GM12878 (cell line): Measurements from ENCODE around the gene G2E3. TPM values are rescaled to one million over a fixed set of nuclear protein-coding genes. Genes with fewer than 3 reads are reported as not detected.

Source experiments
- ATAC-seq: fragments of 200-7000 bp; cut with Tn5 transposase; 3 replicates; pipeline ENCODE4 v1.9.1; 2020; ENCODE audit warnings: mild to moderate bottlenecking, moderate library complexity
- BruUV-seq: library from RNA; stranded (reverse); fragments of 400-500 nt; replicated peaks from 2 replicates; lab custom pipeline; 2021; lab: Mats Ljungman, UMichigan
- CTCF ChIA-PET: fragments of 300-600 bp; sonication (Branson Sonifier 250); formaldehyde crosslinking; extraction: SDS; loops from one replicate; lab custom pipeline; 2021; ENCODE audit warnings: inconsistent platforms; lab: Yijun Ruan, JAX
- POLR2A ChIA-PET: fragments of 350-600 bp; formaldehyde crosslinking; extraction: SDS; loops from one replicate; lab custom pipeline; 2021; ENCODE audit warnings: inconsistent platforms; lab: Charles Lee
- RAD21 ChIA-PET: fragments of 300-600 bp; sonication (Branson Sonifier 250); formaldehyde crosslinking; loops from one replicate; lab custom pipeline; 2023; ENCODE audit warnings: antibody characterized with exemption; ENCODE audit not compliant: unreplicated experiment; lab: Charles Lee
- SMC1A ChIA-PET: fragments of 300-600 bp; sonication (Branson Sonifier 250); formaldehyde crosslinking; loops from one replicate; lab custom pipeline; 2023; ENCODE audit not compliant: unreplicated experiment, uncharacterized antibody; lab: Charles Lee
- DNase-seq: peaks from one replicate; pipeline ENCODE4 v3.0.0-alpha.2; 2011; ENCODE audit warnings: low read depth, low spot score
- FAIRE-seq: peaks from 3 replicates; lab custom pipeline; 2011; peaks lifted over from hg19 to GRCh38; lab: Jason Lieb, UNC
- H2AFZ ChIP-seq: 2 replicates; pipeline ENCODE4 v1.6.0; 2011; ENCODE audit warnings: low read depth, low read length, control low read depth; ENCODE audit not compliant: control insufficient read depth
- H3K27ac ChIP-seq: 2 replicates; pipeline ENCODE4 v1.5.1; 2011; ENCODE audit warnings: control low read depth; ENCODE audit not compliant: control insufficient read depth, insufficient read depth
- H3K27me3 ChIP-seq, 2 experiments: replicated peaks in 1 of 2; 2 replicates each; pipeline versions ENCODE4 v1.6.0 to v1.6.1; 2011; ENCODE audit warnings: low read length in 1 of 2; ENCODE audit not compliant: control insufficient read depth in 2 of 2, insufficient read depth in 2 of 2
- H3K36me3 ChIP-seq, 2 experiments: 2 replicates each; pipeline ENCODE4 v1.5.1; 2011; ENCODE audit warnings: low read length in 1 of 2; ENCODE audit not compliant: control insufficient read depth in 2 of 2, insufficient read depth in 2 of 2
- H3K4me1 ChIP-seq: 2 replicates; pipeline ENCODE4 v1.6.1; 2011; ENCODE audit warnings: mild to moderate bottlenecking, low read length, moderate library complexity, mixed read lengths; ENCODE audit not compliant: control insufficient read depth, insufficient read depth
- H3K4me2 ChIP-seq: 2 replicates; pipeline ENCODE4 v1.6.0; 2011; ENCODE audit warnings: control low read depth; ENCODE audit not compliant: control insufficient read depth, insufficient read depth
- H3K4me3 ChIP-seq: fragments of 200-600 bp; sonication (generic); 2 replicates; pipeline ENCODE4 v1.5.1; 2016
- H3K79me2 ChIP-seq: 2 replicates; pipeline ENCODE4 v1.6.0; 2011; ENCODE audit warnings: low read length; ENCODE audit not compliant: control insufficient read depth, insufficient read depth
- H3K9ac ChIP-seq: 2 replicates; pipeline ENCODE4 v1.8.0; 2011; ENCODE audit warnings: low read length, control low read depth, mixed read lengths; ENCODE audit not compliant: control insufficient read depth, insufficient read depth
- H3K9me3 ChIP-seq: replicated peaks from 3 replicates; pipeline ENCODE4 v1.5.1; 2011; ENCODE audit warnings: mild to moderate bottlenecking, low read length; ENCODE audit not compliant: control insufficient read depth, insufficient read depth
- H4K20me1 ChIP-seq: 2 replicates; pipeline ENCODE4 v1.6.0; 2011; ENCODE audit not compliant: control insufficient read depth, insufficient read depth
- CREB1 ChIP-seq: IDR thresholded peaks from 2 replicates; pipeline ENCODE4 v1.6.1; 2012; ENCODE audit warnings: low read depth, mild to moderate bottlenecking, inconsistent platforms
- E2F4 ChIP-seq: IDR thresholded peaks from 2 replicates; pipeline ENCODE4 v1.6.1; 2012; ENCODE audit warnings: low read depth, low read length, improper control_type of control experiment
- FOXK2 ChIP-seq: fragments of 450-650 bp; IDR thresholded peaks from 2 replicates; pipeline ENCODE4 v1.6.1; 2017; ENCODE audit warnings: mild to moderate bottlenecking, moderate library complexity
- KAT2A ChIP-seq: conservative IDR thresholded peaks from 2 replicates; pipeline ENCODE4 v1.6.1; 2011; ENCODE audit warnings: low read depth, low read length; ENCODE audit not compliant: control insufficient read depth
- MTA2 ChIP-seq: fragments of 450-650 bp; IDR thresholded peaks from 2 replicates; pipeline ENCODE4 v1.6.1; 2016; ENCODE audit warnings: low read depth, mild to moderate bottlenecking, moderate library complexity
- MXI1 ChIP-seq: fragments of 150-350 bp; IDR thresholded peaks from 2 replicates; pipeline ENCODE4 v1.6.1; 2011; ENCODE audit warnings: low read depth, mild to moderate bottlenecking, inconsistent platforms, low read length, improper control_type of control experiment
- NBN ChIP-seq: fragments of 450-650 bp; IDR thresholded peaks from 2 replicates; pipeline ENCODE4 v1.6.1; 2016
- PAX5 ChIP-seq: IDR thresholded peaks from 2 replicates; pipeline ENCODE4 v1.6.1; 2011; ENCODE audit warnings: low read depth, low read length, borderline replicate concordance
- POLR2AphosphoS5 ChIP-seq: IDR thresholded peaks from 2 replicates; pipeline ENCODE4 v1.6.1; 2011; ENCODE audit warnings: mild to moderate bottlenecking, low read length, inconsistent platforms
- RAD51 ChIP-seq: fragments of 450-650 bp; IDR thresholded peaks from 2 replicates; pipeline ENCODE4 v1.6.1; 2016; ENCODE audit warnings: moderate library complexity, mild to moderate bottlenecking, inconsistent platforms
- RBBP5 ChIP-seq: fragments of 200-600 bp; sonication (generic); conservative IDR thresholded peaks from 2 replicates; pipeline ENCODE4 v1.6.1; 2016
- STAT3 ChIP-seq: IDR thresholded peaks from 2 replicates; pipeline ENCODE4 v1.6.1; 2011; ENCODE audit warnings: low read depth, low read length, improper control_type of control experiment
- YY1 ChIP-seq: IDR thresholded peaks from 2 replicates; pipeline ENCODE4 v1.6.1; 2011; ENCODE audit warnings: low read depth, mild to moderate bottlenecking, low read length
- ZNF622 ChIP-seq: fragments of 450-650 bp; IDR thresholded peaks from 2 replicates; pipeline ENCODE4 v1.6.1; 2017; ENCODE audit warnings: mild to moderate bottlenecking, inconsistent platforms
- ZZZ3 ChIP-seq: IDR thresholded peaks from 2 replicates; pipeline ENCODE4 v1.6.1; 2011; ENCODE audit warnings: low read depth; ENCODE audit not compliant: control insufficient read depth, insufficient read length
- WGBS: methylation state at CpG from one replicate; pipeline ENCODE4 v1.1.6; 2016; ENCODE audit warnings: low lambda C conversion rate; ENCODE audit not compliant: insufficient replicate concordance, insufficient coverage; ENCODE audit errors: missing lambda C conversion rate; 5-methylcytosine and 5-hydroxymethylcytosine counted together
- in situ Hi-C: fragments of 300-500 bp; cut with MboI; formaldehyde crosslinking; loops from 9 replicates; pipeline ENCODE4 v1.14.3; 2018; ENCODE audit warnings: mixed read lengths
- intact Hi-C: fragments of 100-400 bp; cut with micrococcal nuclease; formaldehyde crosslinking; loops from one replicate; pipeline ENCODE4 v1.14.2; 2022; ENCODE audit not compliant: unreplicated experiment
- polyA plus RNA-seq, 11 experiments: library from polyadenylated mRNA; depleted of rRNA in 4 of 11; unstranded in 6 of 11; stranded (reverse) in 5 of 11; fragments of >200 nt; fragmentation: Nextera tagmentation in 4 of 11; fragmentation: Illumina TruSeq in 1 of 11; extraction: Ambion mirVana in 4 of 11; extraction: Trizol in 1 of 11; gene quantifications; 1 replicate in 1 of 11; 2 replicates in 10 of 11; pipeline versions ENCODE4 v1.2.1 to v1.2.3, GENCODE V29; 2011 to 2016; ENCODE audit warnings: inconsistent platforms in 2 of 11, missing spikeins in 2 of 11, low read depth in 1 of 11
- total RNA-seq, 4 experiments: library from RNA; depleted of rRNA in 3 of 4; stranded (reverse); fragments of >200 nt in 3 of 4; fragmentation: Illumina TruSeq in 1 of 4; extraction: Trizol in 1 of 4; gene quantifications; 2 replicates each; pipeline versions ENCODE4 v1.2.1 to v1.2.3, GENCODE V29; 2013 to 2021
- TF ChIP-seq, protein P1 (sequence below): IDR thresholded peaks from 2 replicates; pipeline ENCODE4 v1.6.1; 2011; ENCODE audit warnings: borderline replicate concordance, low read depth, mild to moderate bottlenecking, moderate library complexity, low read length; ENCODE audit not compliant: insufficient read depth, poor library complexity, severe bottlenecking
- TF ChIP-seq, protein P2 (sequence below): IDR thresholded peaks from 2 replicates; pipeline ENCODE4 v1.6.1; 2012; ENCODE audit warnings: mild to moderate bottlenecking, low read depth, low read length
- TF ChIP-seq, protein P3 (sequence below): fragments of 150-350 bp; IDR thresholded peaks from 2 replicates; pipeline ENCODE4 v1.6.1; 2016; ENCODE audit warnings: low read depth, low read length

G2E3 gene
- total and polyA plus RNA-seq, 10 of the 15 experiments (the other 5 are each of a cell fraction or from before 2014, with no cell fraction given), result 10.0 to 38.0 (median 21.1) TPM

DNA sequence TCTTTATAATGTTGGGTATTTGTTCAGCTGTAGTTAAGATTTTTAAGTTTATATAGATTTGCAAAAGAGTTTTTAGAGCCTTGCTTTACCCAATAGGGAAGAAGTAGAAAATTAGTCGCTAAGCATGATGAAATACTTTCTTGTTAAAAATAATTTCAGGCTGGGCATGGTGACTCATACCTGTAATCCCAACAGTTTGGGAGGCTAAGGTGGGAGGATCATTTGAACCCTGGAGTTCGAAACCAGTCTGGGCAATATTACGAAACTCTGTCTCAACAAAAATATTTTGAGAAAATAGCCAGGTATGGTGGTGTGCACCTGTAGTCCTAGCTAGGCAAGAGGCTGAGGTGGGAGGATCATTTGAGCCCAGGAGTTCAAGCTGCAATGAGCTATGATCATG, 44.4 kb downstream of the G2E3 start:
- POLR2A ChIA-PET, result interaction anchor here (0.6 to 1.1 kb wide), 2 partner anchors 19 to 40 kb away, joined by 3 read pairs; partner anchors contain the start of gene SCFD1
- H3K79me2 ChIP-seq, result no peaks in the 10 kb centered on the region
- H4K20me1 ChIP-seq, result no peaks in the 10 kb centered on the region
- peaks cover 8 to 40% of the 10 kb centered on the region in 2 experiments for H3K36me3 ChIP-seq
- TF ChIP-seq FOXK2, result no peak
- TF ChIP-seq, protein P1, sequence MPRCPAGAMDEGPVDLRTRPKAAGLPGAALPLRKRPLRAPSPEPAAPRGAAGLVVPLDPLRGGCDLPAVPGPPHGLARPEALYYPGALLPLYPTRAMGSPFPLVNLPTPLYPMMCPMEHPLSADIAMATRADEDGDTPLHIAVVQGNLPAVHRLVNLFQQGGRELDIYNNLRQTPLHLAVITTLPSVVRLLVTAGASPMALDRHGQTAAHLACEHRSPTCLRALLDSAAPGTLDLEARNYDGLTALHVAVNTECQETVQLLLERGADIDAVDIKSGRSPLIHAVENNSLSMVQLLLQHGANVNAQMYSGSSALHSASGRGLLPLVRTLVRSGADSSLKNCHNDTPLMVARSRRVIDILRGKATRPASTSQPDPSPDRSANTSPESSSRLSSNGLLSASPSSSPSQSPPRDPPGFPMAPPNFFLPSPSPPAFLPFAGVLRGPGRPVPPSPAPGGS, result no peak
- no peak for TF ChIP-seq STAT3
- TF ChIP-seq NBN, result no peak
- no peak for TF ChIP-seq POLR2AphosphoS5
- no peak for TF ChIP-seq ZNF622
- TF ChIP-seq, protein P2, sequence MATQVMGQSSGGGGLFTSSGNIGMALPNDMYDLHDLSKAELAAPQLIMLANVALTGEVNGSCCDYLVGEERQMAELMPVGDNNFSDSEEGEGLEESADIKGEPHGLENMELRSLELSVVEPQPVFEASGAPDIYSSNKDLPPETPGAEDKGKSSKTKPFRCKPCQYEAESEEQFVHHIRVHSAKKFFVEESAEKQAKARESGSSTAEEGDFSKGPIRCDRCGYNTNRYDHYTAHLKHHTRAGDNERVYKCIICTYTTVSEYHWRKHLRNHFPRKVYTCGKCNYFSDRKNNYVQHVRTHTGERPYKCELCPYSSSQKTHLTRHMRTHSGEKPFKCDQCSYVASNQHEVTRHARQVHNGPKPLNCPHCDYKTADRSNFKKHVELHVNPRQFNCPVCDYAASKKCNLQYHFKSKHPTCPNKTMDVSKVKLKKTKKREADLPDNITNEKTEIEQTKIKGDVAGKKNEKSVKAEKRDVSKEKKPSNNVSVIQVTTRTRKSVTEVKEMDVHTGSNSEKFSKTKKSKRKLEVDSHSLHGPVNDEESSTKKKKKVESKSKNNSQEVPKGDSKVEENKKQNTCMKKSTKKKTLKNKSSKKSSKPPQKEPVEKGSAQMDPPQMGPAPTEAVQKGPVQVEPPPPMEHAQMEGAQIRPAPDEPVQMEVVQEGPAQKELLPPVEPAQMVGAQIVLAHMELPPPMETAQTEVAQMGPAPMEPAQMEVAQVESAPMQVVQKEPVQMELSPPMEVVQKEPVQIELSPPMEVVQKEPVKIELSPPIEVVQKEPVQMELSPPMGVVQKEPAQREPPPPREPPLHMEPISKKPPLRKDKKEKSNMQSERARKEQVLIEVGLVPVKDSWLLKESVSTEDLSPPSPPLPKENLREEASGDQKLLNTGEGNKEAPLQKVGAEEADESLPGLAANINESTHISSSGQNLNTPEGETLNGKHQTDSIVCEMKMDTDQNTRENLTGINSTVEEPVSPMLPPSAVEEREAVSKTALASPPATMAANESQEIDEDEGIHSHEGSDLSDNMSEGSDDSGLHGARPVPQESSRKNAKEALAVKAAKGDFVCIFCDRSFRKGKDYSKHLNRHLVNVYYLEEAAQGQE, result no peak
- no peak for TF ChIP-seq ZZZ3
- TF ChIP-seq CREB1, result no peak
- no peak for TF ChIP-seq KAT2A
- TF ChIP-seq PAX5, result no peak
- TF ChIP-seq MXI1, result no peak
- TF ChIP-seq, protein P3, sequence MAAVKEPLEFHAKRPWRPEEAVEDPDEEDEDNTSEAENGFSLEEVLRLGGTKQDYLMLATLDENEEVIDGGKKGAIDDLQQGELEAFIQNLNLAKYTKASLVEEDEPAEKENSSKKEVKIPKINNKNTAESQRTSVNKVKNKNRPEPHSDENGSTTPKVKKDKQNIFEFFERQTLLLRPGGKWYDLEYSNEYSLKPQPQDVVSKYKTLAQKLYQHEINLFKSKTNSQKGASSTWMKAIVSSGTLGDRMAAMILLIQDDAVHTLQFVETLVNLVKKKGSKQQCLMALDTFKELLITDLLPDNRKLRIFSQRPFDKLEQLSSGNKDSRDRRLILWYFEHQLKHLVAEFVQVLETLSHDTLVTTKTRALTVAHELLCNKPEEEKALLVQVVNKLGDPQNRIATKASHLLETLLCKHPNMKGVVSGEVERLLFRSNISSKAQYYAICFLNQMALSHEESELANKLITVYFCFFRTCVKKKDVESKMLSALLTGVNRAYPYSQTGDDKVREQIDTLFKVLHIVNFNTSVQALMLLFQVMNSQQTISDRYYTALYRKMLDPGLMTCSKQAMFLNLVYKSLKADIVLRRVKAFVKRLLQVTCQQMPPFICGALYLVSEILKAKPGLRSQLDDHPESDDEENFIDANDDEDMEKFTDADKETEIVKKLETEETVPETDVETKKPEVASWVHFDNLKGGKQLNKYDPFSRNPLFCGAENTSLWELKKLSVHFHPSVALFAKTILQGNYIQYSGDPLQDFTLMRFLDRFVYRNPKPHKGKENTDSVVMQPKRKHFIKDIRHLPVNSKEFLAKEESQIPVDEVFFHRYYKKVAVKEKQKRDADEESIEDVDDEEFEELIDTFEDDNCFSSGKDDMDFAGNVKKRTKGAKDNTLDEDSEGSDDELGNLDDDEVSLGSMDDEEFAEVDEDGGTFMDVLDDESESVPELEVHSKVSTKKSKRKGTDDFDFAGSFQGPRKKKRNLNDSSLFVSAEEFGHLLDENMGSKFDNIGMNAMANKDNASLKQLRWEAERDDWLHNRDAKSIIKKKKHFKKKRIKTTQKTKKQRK, result no peak
- TF ChIP-seq RBBP5, result no peak
- TF ChIP-seq RAD51, result no peak
- TF ChIP-seq YY1, result no peak
- no peak for TF ChIP-seq MTA2
- TF ChIP-seq E2F4, result no peak
- SMC1A ChIA-PET, result no interaction called here
- in situ Hi-C loops, result no loop called here
- CTCF ChIA-PET, result no interaction called here
- DNase-seq, result no peak
- RAD21 ChIA-PET, result no interaction called here
- intact Hi-C loops, result no loop called here
- H3K9me3 ChIP-seq, result no peaks in the 10 kb centered on the region
- no peak overlapping the region for H3K27ac ChIP-seq
- no TSS peak for BruUV-seq
- WGBS, result 98% methylated on average over 3 of the region's 3 CpGs
- no peak for FAIRE-seq
- no peak overlapping the region for H3K4me2 ChIP-seq
- no peak overlapping the region for H3K9ac ChIP-seq
- no peak overlapping the region for H2AFZ ChIP-seq
- no peaks in the 10 kb centered on the region for H3K4me1 ChIP-seq
- ATAC-seq, result no peak
- H3K27me3 ChIP-seq, result no peaks in the 10 kb centered on the region
- no peak overlapping the region for H3K4me3 ChIP-seq
